Transverse colon (tissue), 4 donors: ENCODE measurements around the gene MMEL1. TPM values are rescaled to one million over a fixed set of nuclear protein-coding genes. Genes with fewer than 3 reads are reported as not detected.
"Not testable (repeated sequence)": the region's sequence is repeated elsewhere in the genome, so short reads cannot be mapped to it uniquely, and the experiment has no call there.

Source experiments
- DNase-seq: peaks from one replicate; pipeline ENCODE4 v3.0.0-alpha.2; 2019
- H3K27ac ChIP-seq, 4 donors: fragments of 200-600 bp; sonication (generic); 2 replicates each; pipeline ENCODE4 v1.5.1; 2016 to 2018; ENCODE audit warnings: inconsistent platforms in 4 of 4
- H3K27me3 ChIP-seq: fragments of 200-600 bp; sonication (generic); 2 replicates; pipeline ENCODE4 v1.5.1; 2017; ENCODE audit warnings: inconsistent platforms
- H3K36me3 ChIP-seq, 4 donors: fragments of 200-600 bp; sonication (generic); 2 replicates each; pipeline ENCODE4 v1.5.1; 2017 to 2019; ENCODE audit warnings: inconsistent platforms in 4 of 4
- H3K4me1 ChIP-seq, 4 donors: fragments of 200-600 bp; sonication (generic); 2 replicates each; pipeline ENCODE4 v1.5.1; 2017 to 2020; ENCODE audit warnings: inconsistent platforms in 4 of 4
- H3K4me3 ChIP-seq, 4 donors: fragments of 200-600 bp; sonication (generic); 1 replicate in 1 of 4; 2 replicates in 3 of 4; pipeline versions ENCODE4 v1.5.1 to v1.6.1; 2017 to 2019; ENCODE audit warnings: inconsistent platforms in 4 of 4
- H3K9me3 ChIP-seq, 2 donors: fragments of 200-600 bp; sonication (generic); 2 replicates each; pipeline ENCODE4 v1.5.1; 2017 to 2019; ENCODE audit warnings: inconsistent platforms in 2 of 2
- EP300 ChIP-seq: sonication (generic); formaldehyde crosslinking; IDR thresholded peaks from one replicate; pipeline ENCODE4 v1.6.1; 2017; ENCODE audit warnings: antibody characterized with exemption, low read depth
- POLR2A ChIP-seq: fragments of 450-650 bp; IDR thresholded peaks from one replicate; pipeline ENCODE4 v1.6.1; 2016; ENCODE audit warnings: antibody characterized with exemption, mild to moderate bottlenecking, moderate library complexity
- POLR2AphosphoS5 ChIP-seq, 3 donors: sonication (generic); formaldehyde crosslinking; IDR thresholded peaks; one replicate each; pipeline ENCODE4 v1.6.1; 2016; ENCODE audit warnings: antibody characterized with exemption in 3 of 3
- WGBS, 2 donors: methylation state at CpG; one replicate each; pipeline ENCODE4 v1.1.5; 2018; ENCODE audit warnings: low coverage in 1 of 2; 5-methylcytosine and 5-hydroxymethylcytosine counted together
- in situ Hi-C, 4 donors: fragments of 200-750 bp; cut with MboI; loops; one replicate each; pipeline versions ENCODE4 v1.15.0 to v1.15.1; 2017; ENCODE audit warnings: low sequenced_read_pairs in 3 of 4, low pct_ligation_motif_present in 1 of 4, low pct_unique_long_range_greater_than_20kb in 1 of 4
- intact Hi-C: fragments of 100-400 bp; cut with DNase I; formaldehyde crosslinking; loops from one replicate; pipeline ENCODE4 v1.15.1; 2023; ENCODE audit warnings: low total_unique reads
- total RNA-seq, 4 donors: library from RNA; depleted of rRNA; stranded (reverse); fragments of >200 nt; gene quantifications; one replicate each; pipeline ENCODE4 v1.1.0, GENCODE V29; 2016
- TF ChIP-seq, protein P1 (sequence below), 5 experiments: fragments of 200-600 bp in 3 of 5; fragments of 450-650 bp in 2 of 5; sonication (generic) in 3 of 5; IDR thresholded peaks; 1 replicate in 2 of 5; 2 replicates in 3 of 5; pipeline ENCODE4 v1.5.1; 2016 to 2017; ENCODE audit warnings: antibody characterized with exemption in 5 of 5, inconsistent platforms in 3 of 5, mild to moderate bottlenecking in 2 of 5, moderate library complexity in 1 of 5

Gene MMEL1
- total RNA-seq, 4 donors from 2014 or later: 10.5 to 16.7 (median 12.4) TPM; not detected in 1

DNA sequence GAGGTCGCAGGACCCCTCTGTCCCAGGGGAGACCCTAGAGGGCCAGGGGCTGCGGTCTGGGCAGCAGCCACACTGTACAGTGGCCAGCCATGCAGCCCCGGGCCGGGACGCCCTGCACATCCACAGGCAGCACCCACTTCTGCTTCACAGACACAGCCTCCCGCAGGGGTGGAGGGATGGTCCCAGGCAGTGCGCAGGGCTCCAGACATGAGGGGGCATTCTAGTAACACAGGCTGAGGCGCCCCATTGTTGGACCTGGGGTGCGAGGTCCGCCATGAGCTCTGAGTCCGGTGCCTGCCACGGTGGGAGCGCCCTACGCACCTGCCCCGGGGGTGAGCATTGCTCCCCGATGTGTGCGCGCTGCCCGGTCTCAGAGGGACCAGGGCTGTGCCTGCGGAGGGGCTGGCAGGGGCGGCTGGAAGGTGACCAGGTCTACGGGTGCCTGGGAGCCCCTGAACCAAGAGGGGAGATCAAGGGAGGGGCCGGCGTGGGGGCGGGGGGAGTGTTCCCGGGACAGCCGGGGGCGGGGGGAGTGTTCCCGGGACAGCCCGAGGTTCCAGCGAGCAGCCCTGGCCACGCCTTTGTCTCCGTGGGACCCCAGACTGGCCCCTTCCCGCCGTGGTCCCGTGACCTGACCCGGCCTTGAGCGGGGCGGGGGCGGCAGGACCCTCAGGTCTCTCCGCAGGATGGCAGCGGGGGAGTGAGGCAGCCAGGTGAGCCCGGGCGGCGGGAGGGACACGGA lies 4.5 kb downstream of the MMEL1 start:
- H3K4me3 ChIP-seq: no peak overlapping the region
- TF ChIP-seq, protein P1, sequence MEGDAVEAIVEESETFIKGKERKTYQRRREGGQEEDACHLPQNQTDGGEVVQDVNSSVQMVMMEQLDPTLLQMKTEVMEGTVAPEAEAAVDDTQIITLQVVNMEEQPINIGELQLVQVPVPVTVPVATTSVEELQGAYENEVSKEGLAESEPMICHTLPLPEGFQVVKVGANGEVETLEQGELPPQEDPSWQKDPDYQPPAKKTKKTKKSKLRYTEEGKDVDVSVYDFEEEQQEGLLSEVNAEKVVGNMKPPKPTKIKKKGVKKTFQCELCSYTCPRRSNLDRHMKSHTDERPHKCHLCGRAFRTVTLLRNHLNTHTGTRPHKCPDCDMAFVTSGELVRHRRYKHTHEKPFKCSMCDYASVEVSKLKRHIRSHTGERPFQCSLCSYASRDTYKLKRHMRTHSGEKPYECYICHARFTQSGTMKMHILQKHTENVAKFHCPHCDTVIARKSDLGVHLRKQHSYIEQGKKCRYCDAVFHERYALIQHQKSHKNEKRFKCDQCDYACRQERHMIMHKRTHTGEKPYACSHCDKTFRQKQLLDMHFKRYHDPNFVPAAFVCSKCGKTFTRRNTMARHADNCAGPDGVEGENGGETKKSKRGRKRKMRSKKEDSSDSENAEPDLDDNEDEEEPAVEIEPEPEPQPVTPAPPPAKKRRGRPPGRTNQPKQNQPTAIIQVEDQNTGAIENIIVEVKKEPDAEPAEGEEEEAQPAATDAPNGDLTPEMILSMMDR (IDR thresholded peaks at IDR 0.05): no peak
- no peak for TF ChIP-seq POLR2A
- no peak for TF ChIP-seq POLR2AphosphoS5 (IDR thresholded peaks at IDR 0.05)
- TF ChIP-seq EP300: no peak
- WGBS, 2 donors: 10% methylated on average over 24 of the region's 46 CpGs; no CpG with 5 or more reads in 1 of the 2 donors
- H3K36me3 ChIP-seq: no peaks in the 10 kb centered on the region
- intact Hi-C loops (no loop called here), in situ Hi-C loops (loop anchor here in 1 of 4 donors (25.0 kb wide), 1 partner anchor 216 kb away; the partner anchor contains the start of gene PEX10)
- no peak for DNase-seq
- peaks cover 3 to 24% (median 18%) of the 10 kb centered on the region in 4 donors for H3K4me1 ChIP-seq
- H3K9me3 ChIP-seq: no peaks in the 10 kb centered on the region
- peaks cover 76% of the 10 kb centered on the region for H3K27me3 ChIP-seq
- H3K27ac ChIP-seq: no peak overlapping the region

DNA sequence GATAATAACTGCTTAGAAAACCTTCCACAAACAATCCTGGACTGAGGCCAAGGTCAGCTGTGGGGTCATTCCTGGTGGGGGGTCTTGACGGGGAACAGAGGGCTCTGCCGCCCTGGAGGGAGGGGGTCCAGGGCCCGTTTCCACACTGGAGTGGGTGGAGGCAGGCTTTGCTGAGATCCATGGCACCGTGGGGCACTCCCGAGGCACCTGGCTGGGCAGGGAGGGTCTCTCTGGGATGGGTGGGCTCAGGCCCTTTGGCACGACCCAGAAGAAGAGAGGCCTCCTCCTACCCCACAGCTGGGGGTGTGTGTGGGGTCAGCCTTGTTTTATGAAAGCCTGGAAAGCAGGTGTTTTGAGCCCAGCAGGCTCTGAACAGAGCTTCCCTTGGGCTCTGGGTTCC lies 5.1 kb downstream of the MMEL1 start:
- 10 to 18% methylated on average over 3 to 6 of the region's 6 CpGs for WGBS, 2 donors
- in situ Hi-C loops: loop anchor here in 1 of 4 donors (25.0 kb wide), 1 partner anchor 215 kb away; the partner anchor contains the start of gene PEX10
- no peak for TF ChIP-seq POLR2AphosphoS5 (IDR thresholded peaks at IDR 0.05)
- TF ChIP-seq, protein P1 (IDR thresholded peaks at IDR 0.05): no peak
- no peak for TF ChIP-seq POLR2A
- no peak for TF ChIP-seq EP300
- Histone ChIP-seq H3K36me3 (no peaks in the 10 kb centered on the region), H3K27ac (no peak overlapping the region), H3K27me3 (peaks cover 71% of the 10 kb centered on the region), H3K4me1 (peaks cover 3 to 19% (median 16%) of the 10 kb centered on the region in 4 donors), H3K9me3 (no peaks in the 10 kb centered on the region), H3K4me3 (no peak overlapping the region)
- intact Hi-C loops: no loop called here
- no peak for DNase-seq

DNA sequence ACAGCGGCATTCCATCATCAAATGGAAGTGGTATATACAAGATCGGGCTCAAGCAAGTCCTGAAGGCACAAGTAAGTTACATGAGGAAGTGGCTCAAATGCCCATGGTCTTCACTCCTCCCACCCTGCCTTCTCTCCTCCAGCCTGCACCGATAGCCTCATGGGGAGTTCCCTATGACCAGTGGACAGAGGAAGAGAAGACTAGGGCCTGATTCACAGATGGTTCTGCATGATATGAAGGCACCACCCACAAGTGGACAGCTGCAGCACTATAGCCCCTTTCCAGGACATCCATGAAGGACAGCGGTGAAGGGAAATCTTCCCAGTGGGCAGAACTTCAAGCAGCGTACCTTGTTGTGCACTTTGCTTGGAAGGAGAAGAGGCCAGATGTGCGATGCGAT lies 7.1 kb downstream of the MMEL1 start:
- H3K4me1 ChIP-seq, DNase-seq, H3K4me3 ChIP-seq, H3K9me3 ChIP-seq, intact Hi-C loops, H3K36me3 ChIP-seq, H3K27ac ChIP-seq: not testable (repeated sequence)
- WGBS, 2 donors: 0 to 61% methylated on average over 1 to 7 of the region's 7 CpGs
- peaks cover 65% of the 10 kb centered on the region for H3K27me3 ChIP-seq
- in situ Hi-C loops: loop anchor here in 1 of 4 donors (25.0 kb wide), 1 partner anchor 213 kb away; the partner anchor contains the start of gene PEX10

DNA sequence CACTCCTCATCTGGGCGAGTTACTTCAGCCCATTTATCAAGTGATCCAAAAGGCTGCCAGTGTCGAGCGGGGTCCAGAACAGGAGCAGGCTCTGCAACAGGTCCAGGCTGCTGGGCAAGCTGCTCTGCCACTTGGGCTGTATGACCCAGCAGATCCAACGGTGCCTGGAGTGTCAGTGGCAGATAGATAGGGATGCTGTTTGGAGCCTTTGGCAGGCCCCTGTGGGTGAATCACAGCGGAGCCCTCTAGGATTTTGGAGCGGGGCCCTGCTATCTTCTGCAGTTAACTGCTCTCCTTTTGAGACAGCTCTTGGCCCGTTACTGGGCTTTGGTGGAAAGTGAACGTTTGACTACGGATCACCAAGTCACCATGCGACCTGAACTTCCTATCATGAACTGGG lies 7.5 kb downstream of the MMEL1 start:
- TF ChIP-seq, protein P1 (IDR thresholded peaks at IDR 0.05): no peak
- TF ChIP-seq POLR2A: no peak
- TF ChIP-seq POLR2AphosphoS5 (IDR thresholded peaks at IDR 0.05): no peak
- TF ChIP-seq EP300: no peak
- Histone ChIP-seq H3K27ac (no peak overlapping the region), H3K4me1 (peaks cover 0 to 5% (median 2%) of the 10 kb centered on the region in 4 donors), H3K27me3 (peaks cover 70% of the 10 kb centered on the region), H3K4me3 (no peak overlapping the region), H3K9me3 (no peaks in the 10 kb centered on the region), H3K36me3 (no peaks in the 10 kb centered on the region)
- WGBS, 2 donors: 80 to 93% methylated on average over 1 to 10 of the region's 10 CpGs
- DNase-seq: no peak
- in situ Hi-C loops: loop anchor here in 1 of 4 donors (25.0 kb wide), 1 partner anchor 213 kb away; the partner anchor contains the start of gene PEX10
- intact Hi-C loops: no loop called here
